Measurements from ENCODE around the gene FAM174B.

The FAM174B gene

DNA sequence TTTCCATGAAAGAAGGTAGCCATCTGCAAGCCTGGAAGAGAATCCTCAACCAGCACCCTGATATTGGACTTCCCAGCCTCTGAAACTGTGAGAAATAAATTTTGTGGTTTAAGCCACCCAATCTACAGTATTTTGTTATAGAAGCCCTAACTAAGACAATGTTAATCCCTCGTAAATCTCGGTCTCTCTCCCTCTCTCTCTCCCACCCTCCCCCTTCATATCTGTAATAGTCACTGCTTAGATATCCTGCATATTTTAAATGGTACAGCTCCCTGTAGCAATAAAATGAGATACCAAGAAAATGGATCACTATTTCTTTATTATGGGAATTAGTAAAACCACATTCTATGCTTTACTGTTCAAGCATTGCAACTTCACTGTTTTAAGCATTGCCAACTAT, 21.0 kb upstream of the FAM174B start:
- no peaks in the 10 kb centered on the region for H3K9me2 ChIP-seq (replicated peaks; ENCODE audit: insufficient read depth, low read length)
- no peaks in the 10 kb centered on the region for H3F3A ChIP-seq (ENCODE audit: insufficient read depth, low read length)
- TF ChIP-seq EZH2 (optimal IDR thresholded peaks at IDR 0.05; ENCODE audit: low read depth, low read length) (no peak), EZH2phosphoT487 (IDR thresholded peaks at IDR 0.05; ENCODE audit: low read length) (no peak)
- TF ChIP-seq, protein P1, sequence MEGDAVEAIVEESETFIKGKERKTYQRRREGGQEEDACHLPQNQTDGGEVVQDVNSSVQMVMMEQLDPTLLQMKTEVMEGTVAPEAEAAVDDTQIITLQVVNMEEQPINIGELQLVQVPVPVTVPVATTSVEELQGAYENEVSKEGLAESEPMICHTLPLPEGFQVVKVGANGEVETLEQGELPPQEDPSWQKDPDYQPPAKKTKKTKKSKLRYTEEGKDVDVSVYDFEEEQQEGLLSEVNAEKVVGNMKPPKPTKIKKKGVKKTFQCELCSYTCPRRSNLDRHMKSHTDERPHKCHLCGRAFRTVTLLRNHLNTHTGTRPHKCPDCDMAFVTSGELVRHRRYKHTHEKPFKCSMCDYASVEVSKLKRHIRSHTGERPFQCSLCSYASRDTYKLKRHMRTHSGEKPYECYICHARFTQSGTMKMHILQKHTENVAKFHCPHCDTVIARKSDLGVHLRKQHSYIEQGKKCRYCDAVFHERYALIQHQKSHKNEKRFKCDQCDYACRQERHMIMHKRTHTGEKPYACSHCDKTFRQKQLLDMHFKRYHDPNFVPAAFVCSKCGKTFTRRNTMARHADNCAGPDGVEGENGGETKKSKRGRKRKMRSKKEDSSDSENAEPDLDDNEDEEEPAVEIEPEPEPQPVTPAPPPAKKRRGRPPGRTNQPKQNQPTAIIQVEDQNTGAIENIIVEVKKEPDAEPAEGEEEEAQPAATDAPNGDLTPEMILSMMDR (IDR thresholded peaks at IDR 0.05; ENCODE audit: low read length) = no peak
- no peak overlapping the region for H3K4me3 ChIP-seq (ENCODE audit: low read length)
- no peaks in the 10 kb centered on the region for H3K27me3 ChIP-seq (replicated peaks; ENCODE audit: insufficient read depth, low read length)
- no peak overlapping the region for H2AFZ ChIP-seq (ENCODE audit: low read length)
- H3K27ac ChIP-seq (ENCODE audit: low read length) = no peak overlapping the region
- H3K79me2 ChIP-seq (ENCODE audit: low read length) = no peaks in the 10 kb centered on the region
- no peaks in the 10 kb centered on the region for H4K20me1 ChIP-seq (ENCODE audit: insufficient read depth, low read length)
- no peak overlapping the region for H3K4me2 ChIP-seq (ENCODE audit: low read depth, low read length)
- no peak for DNase-seq
- no peak overlapping the region for H3K9ac ChIP-seq (ENCODE audit: low read length)
- no peaks in the 10 kb centered on the region for H3K36me3 ChIP-seq (replicated peaks; ENCODE audit: insufficient read depth, low read length)
- H3K4me1 ChIP-seq (ENCODE audit: low read length) = no peaks in the 10 kb centered on the region
- H3K9me3 ChIP-seq (replicated peaks; ENCODE audit: insufficient read depth, low read length) = no peaks in the 10 kb centered on the region

DNA sequence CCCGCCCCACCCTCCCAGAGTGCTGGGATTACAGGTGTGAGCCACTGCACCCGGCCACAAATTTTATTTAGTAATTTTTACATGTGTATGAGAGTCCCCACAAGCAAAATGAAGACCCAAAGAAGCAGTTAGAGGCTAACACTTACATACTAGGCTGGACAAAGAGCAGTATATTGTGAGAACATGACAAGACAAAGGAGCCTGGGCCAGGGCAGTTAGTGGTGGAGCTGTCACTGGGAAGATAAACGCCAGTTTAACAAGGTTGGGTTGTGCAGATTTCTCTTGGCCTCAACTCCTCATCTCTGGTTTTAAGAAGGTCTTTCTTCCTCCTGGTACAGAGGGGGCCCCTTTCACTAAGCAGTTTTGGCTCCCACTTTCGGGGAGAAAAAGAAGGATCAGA, 19.9 kb upstream of the FAM174B start:
- Histone ChIP-seq H3K4me1 (ENCODE audit: low read length) (no peaks in the 10 kb centered on the region), H3K36me3 (replicated peaks; ENCODE audit: insufficient read depth, low read length) (no peaks in the 10 kb centered on the region), H3K9me3 (replicated peaks; ENCODE audit: insufficient read depth, low read length) (no peaks in the 10 kb centered on the region), H3K27ac (ENCODE audit: low read length) (no peak overlapping the region), H4K20me1 (ENCODE audit: insufficient read depth, low read length) (no peaks in the 10 kb centered on the region), H3K27me3 (replicated peaks; ENCODE audit: insufficient read depth, low read length) (no peaks in the 10 kb centered on the region), H2AFZ (ENCODE audit: low read length) (no peak overlapping the region), H3K9me2 (replicated peaks; ENCODE audit: insufficient read depth, low read length) (no peaks in the 10 kb centered on the region), H3K9ac (ENCODE audit: low read length) (no peak overlapping the region), H3K79me2 (ENCODE audit: low read length) (no peaks in the 10 kb centered on the region), H3K4me3 (ENCODE audit: low read length) (no peak overlapping the region), H3F3A (ENCODE audit: insufficient read depth, low read length) (no peaks in the 10 kb centered on the region), H3K4me2 (ENCODE audit: low read depth, low read length) (no peak overlapping the region)
- DNase-seq = no peak
- TF ChIP-seq, protein P1 (IDR thresholded peaks at IDR 0.05; ENCODE audit: low read length) = no peak
- TF ChIP-seq EZH2 (optimal IDR thresholded peaks at IDR 0.05; ENCODE audit: low read depth, low read length) (no peak), EZH2phosphoT487 (IDR thresholded peaks at IDR 0.05; ENCODE audit: low read length) (no peak)

DNA sequence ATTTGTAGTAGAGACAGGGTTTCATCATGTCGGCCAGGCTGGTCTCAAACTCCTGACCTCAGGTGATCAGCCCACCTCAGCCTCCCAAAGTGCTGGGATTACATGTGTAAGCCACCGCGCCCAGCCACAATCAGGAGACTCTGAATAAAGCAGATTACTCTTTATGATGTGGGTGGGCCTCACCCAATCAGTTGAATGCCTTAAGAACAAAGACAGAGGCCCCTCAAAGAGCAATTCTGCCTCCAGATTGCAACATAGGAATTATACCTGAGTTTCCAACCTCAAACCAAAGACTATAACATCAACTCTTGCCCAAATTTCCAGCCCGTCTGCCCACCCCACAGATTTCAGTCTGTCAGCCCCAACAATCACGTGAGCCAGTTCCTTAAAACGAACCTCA, 18.8 kb upstream of the FAM174B start:
- no peaks in the 10 kb centered on the region for H3K9me3 ChIP-seq (replicated peaks; ENCODE audit: insufficient read depth, low read length)
- H4K20me1 ChIP-seq (ENCODE audit: insufficient read depth, low read length) = no peaks in the 10 kb centered on the region
- no peaks in the 10 kb centered on the region for H3K4me1 ChIP-seq (ENCODE audit: low read length)
- H2AFZ ChIP-seq (ENCODE audit: low read length) = no peak overlapping the region
- H3K79me2 ChIP-seq (ENCODE audit: low read length) = no peaks in the 10 kb centered on the region
- no peak overlapping the region for H3K27ac ChIP-seq (ENCODE audit: low read length)
- TF ChIP-seq EZH2 (optimal IDR thresholded peaks at IDR 0.05; ENCODE audit: low read depth, low read length) (no peak), EZH2phosphoT487 (IDR thresholded peaks at IDR 0.05; ENCODE audit: low read length) (no peak)
- TF ChIP-seq, protein P1 (IDR thresholded peaks at IDR 0.05; ENCODE audit: low read length) = no peak
- H3K4me3 ChIP-seq (ENCODE audit: low read length) = no peak overlapping the region
- H3F3A ChIP-seq (ENCODE audit: insufficient read depth, low read length) = no peaks in the 10 kb centered on the region
- H3K9me2 ChIP-seq (replicated peaks; ENCODE audit: insufficient read depth, low read length) = no peaks in the 10 kb centered on the region
- no peaks in the 10 kb centered on the region for H3K27me3 ChIP-seq (replicated peaks; ENCODE audit: insufficient read depth, low read length)
- H3K36me3 ChIP-seq (replicated peaks; ENCODE audit: insufficient read depth, low read length) = no peaks in the 10 kb centered on the region
- H3K9ac ChIP-seq (ENCODE audit: low read length) = no peak overlapping the region
- no peak overlapping the region for H3K4me2 ChIP-seq (ENCODE audit: low read depth, low read length)
- no peak for DNase-seq

Measured in MM.1S (cell line).